ENCODE results near the gene PPIF.

DNA sequence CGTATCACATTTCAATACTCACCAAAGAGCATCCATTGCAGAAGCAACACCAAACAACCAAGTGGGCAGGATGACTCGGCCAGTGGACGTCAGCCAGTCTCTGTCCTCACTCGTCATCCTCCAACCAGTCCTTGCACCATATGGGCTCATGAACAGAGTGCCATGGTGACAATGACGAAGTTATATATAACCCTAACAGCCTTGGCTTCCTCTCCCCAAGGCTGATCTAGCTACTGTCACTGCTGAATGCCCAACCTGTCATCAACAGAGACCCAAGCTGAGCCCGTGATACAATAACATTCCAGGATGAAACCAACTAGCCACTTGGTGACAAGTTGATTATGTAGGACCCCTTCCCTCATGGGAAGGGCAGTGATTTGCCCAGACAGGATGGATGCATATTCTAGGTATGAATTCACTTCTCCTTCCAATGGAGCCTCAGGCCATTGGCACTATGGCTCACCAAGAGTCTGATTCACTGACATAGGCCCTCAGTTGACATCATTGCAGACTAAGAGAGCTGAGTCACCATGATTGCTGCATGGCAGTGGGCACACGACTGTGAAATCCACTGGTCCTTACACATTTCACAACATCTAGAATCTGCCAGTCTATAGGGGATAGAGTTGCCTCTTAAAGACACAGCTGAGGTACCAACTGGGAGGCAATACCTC is 26.3 kb upstream of the PPIF start:
- TF ChIP-seq POLR2A (IDR thresholded peaks at IDR 0.05; ENCODE audit: low read depth, low read length) (no peak), RAD21 (IDR thresholded peaks at IDR 0.05; ENCODE audit: low read length) (no peak), MXI1 (IDR thresholded peaks at IDR 0.05; ENCODE audit: borderline replicate concordance, low read depth, low read length) (no peak), CHD1 (IDR thresholded peaks at IDR 0.05; ENCODE audit: low read depth, low read length) (no peak), RCOR1 (IDR thresholded peaks at IDR 0.05; ENCODE audit: insufficient replicate concordance, low read length) (no peak)
- TF ChIP-seq, protein P1, sequence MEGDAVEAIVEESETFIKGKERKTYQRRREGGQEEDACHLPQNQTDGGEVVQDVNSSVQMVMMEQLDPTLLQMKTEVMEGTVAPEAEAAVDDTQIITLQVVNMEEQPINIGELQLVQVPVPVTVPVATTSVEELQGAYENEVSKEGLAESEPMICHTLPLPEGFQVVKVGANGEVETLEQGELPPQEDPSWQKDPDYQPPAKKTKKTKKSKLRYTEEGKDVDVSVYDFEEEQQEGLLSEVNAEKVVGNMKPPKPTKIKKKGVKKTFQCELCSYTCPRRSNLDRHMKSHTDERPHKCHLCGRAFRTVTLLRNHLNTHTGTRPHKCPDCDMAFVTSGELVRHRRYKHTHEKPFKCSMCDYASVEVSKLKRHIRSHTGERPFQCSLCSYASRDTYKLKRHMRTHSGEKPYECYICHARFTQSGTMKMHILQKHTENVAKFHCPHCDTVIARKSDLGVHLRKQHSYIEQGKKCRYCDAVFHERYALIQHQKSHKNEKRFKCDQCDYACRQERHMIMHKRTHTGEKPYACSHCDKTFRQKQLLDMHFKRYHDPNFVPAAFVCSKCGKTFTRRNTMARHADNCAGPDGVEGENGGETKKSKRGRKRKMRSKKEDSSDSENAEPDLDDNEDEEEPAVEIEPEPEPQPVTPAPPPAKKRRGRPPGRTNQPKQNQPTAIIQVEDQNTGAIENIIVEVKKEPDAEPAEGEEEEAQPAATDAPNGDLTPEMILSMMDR (conservative IDR thresholded peaks at IDR 0.05; ENCODE audit: low read depth, low read length): no peak
- TF ChIP-seq, protein P2, sequence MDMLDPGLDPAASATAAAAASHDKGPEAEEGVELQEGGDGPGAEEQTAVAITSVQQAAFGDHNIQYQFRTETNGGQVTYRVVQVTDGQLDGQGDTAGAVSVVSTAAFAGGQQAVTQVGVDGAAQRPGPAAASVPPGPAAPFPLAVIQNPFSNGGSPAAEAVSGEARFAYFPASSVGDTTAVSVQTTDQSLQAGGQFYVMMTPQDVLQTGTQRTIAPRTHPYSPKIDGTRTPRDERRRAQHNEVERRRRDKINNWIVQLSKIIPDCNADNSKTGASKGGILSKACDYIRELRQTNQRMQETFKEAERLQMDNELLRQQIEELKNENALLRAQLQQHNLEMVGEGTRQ (IDR thresholded peaks at IDR 0.05; ENCODE audit: low read depth, low read length): no peak
